HG02798 (cell line): Measurements from ENCODE around the gene AQP5.

Experiments
- ATAC-seq: cut with Tn5 transposase; IDR thresholded peaks from one replicate; pipeline ENCODE4 v1.9.1; 2021; ENCODE audit warnings: mild to moderate bottlenecking; ENCODE audit not compliant: unreplicated experiment, poor library complexity

Gene AQP5

GRCh38 chr12:49948866-49949845, 12.5 kb upstream of the AQP5 start:
- no peak for ATAC-seq

- ATAC-seq, result no peak
These were observed 11.8 kb upstream of the AQP5 start for GRCh38 chr12:49949866-49950265.

DNA sequence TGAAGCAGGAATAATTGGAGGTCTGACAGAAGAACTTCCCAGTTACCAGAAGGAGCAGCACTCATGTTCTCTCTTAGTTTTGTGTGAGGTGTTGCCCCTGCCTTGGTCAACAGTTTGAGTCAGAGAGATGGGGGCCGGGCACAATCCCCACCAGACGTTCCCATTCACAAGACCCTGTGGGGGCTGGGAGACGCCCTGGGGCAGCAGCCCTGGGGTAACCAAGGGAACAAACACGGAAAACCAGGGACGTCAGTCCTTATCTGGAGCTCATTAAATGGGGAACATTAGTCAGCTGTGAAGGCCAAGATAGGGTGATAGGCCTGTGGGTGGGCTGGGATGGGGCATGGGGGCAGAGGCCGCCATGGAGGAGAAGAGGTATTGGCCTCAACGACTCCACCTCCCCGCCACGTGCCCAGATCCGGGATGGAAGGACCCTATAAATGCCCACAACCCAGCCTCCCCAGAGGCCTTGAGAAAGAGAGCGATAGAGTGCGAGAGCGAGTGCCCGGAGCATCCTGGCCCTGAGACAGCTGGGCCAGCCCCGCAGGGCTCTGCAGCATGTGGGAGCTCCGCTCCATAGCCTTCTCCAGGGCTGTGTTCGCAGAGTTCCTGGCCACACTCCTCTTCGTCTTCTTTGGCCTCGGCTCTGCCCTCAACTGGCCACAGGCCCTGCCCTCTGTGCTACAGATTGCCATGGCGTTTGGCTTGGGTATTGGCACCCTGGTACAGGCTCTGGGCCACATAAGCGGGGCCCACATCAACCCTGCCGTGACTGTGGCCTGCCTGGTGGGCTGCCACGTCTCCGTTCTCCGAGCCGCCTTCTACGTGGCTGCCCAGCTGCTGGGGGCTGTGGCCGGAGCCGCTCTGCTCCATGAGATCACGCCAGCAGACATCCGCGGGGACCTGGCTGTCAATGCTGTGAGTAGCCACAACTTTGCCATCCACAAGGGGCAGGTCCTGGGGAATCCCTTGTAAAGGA, 11.1 kb upstream of the AQP5 start, which contains the start of gene AQP2:
AQP2 (plus strand) TSS at position 465 of the 979 bp plus-strand sequence; CDS start at position 559, 94 bp downstream.
- ATAC-seq, result no peak

- no peak for ATAC-seq
These were observed 10.0 kb upstream of the AQP5 start for GRCh38 chr12:49951411-49952240.

GRCh38 chr12:49952391-49953055, 9.1 kb upstream of the AQP5 start:
- ATAC-seq, result no peak

GRCh38 chr12:49953151-49953550, 8.5 kb upstream of the AQP5 start:
- no peak for ATAC-seq

DNA sequence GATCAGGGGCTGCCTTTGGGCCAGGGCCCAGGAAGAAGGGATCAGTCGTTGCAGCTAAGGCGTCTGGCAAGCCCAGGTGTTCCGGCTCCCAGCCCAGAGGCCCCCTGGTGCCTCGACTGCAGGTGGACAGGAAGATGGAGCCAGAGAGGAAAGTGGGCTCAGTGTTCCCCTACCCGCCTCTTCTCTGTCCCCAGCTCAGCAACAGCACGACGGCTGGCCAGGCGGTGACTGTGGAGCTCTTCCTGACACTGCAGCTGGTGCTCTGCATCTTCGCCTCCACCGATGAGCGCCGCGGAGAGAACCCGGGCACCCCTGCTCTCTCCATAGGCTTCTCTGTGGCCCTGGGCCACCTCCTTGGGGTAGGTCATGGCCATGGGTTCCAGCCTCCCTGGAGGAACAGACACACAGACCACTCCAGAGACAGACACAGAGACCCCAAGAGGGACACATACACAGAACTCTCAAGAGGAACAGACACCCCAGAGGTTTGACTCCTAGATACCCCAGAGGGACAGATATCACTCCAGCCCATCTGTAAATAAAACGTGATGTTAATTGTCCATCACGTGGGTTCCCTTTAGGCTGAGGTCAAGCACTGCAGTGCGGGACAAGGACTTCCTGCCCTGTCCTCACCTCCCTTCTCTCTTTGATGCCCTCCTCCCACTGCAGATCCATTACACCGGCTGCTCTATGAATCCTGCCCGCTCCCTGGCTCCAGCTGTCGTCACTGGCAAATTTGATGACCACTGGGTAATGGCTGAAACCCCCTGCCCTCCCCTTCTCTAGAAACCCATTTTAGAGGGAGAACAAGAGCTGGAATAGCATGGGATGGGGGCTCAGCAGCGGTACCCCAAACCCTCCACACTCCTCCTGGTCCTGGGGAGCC, 7.5 kb upstream of the AQP5 start:
- no peak for ATAC-seq

GRCh38 chr12:49954863-49955830, 6.5 kb upstream of the AQP5 start:
- no peak for ATAC-seq

DNA sequence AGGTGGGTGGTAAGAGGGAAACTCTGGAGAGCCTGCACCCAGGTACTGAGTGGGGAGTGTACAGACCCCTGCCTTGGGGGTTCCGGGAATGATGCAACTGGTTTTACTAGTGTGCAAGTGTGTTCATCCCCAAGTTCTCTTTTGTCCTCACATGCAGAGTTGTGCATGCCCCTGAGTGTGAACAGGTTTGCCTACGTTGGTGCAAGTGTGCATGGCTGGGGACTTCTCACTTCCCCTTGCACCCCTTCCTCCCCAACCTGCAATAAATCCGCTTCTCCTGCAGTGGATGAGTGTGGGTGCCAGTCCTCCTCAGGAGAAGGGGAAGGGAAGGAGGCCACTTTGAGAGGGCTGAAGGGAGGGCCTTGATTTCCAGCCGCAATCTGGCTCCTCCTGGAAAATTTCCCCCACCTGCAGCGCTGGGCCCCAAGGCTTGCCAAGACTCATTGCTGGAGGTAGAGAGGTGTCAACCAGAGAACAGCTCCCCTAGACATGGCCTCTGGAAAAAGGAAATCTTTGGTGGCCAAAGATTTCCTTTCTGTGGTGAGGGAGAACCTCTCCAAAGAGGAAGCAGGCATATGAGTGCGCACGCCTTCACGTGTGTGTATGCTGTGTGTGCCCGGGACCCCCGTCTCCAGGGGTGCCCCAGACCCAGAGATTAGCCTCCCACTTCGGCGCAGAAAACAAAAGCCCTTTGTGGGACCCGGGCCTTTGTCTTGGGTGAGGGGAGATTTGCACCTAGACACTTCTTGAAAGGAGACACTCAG, 5.6 kb upstream of the AQP5 start:
- ATAC-seq, result no peak

DNA sequence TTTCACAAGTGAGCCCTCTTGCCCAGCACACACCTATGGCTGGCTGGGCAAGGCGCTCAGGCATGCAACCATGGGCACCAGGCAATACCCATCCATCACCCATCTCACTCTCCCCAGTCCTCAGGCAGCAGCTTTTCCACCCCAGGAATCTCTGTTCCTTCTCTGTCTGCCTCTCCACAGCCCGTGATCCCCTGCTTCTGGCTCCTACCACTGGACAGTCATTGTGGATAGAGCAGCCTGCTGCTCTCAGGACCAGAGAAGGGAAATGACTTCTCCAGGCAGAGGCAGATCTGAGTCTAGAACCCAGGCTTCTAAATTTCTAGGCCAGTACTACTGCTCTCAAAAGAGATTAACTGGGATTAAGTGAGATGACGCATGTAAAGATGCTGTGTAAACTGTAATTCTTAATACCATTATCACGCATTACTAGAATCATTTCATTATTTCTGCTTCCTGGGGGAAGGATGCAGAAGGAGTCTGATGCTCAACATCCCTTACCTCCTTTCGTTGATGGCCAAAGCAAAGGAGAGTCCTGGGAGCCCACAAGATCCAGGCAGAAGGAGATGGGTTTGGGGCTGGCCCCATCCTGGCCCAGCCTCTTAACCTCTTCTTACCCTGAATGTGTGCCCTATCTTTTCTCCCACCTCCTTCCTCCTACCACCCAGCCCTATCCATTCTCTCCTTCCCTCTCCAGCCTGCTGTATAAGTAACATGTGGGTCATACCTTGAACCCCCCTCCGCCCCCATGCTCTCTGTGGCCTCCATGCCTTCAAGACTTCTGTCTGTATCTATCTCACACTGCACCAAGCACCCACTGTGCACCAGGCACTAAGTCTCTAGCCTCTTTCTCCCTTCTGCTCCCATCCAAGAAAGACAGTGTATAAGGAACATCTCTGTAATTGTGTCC, 4.8 kb upstream of the AQP5 start:
- ATAC-seq, result no peak

DNA sequence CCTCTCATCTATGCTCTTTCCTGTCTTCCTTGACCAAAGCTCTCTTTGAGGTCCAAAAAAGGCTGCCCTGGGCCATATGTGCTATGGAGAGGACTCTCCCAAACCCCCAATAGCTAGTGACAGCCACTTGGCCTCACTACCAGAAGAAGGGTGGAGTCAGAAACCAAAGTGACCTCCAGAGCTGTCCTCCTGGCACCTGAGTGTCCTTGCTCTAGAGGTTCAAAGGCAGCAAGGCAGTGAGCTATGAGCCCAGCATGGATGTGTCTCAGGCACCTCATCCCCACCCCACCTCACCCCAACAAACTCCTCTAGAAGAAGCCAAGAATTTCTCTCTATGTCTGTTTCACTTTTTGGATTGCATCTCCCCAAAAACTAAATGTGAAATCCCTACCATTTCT, 4.1 kb upstream of the AQP5 start:
- no peak for ATAC-seq

GRCh38 chr12:49959685-49960473, 1.8 kb upstream of the AQP5 start:
- ATAC-seq, result no peak

- ATAC-seq, result no peak
These were observed 1.1 kb upstream of the AQP5 start for GRCh38 chr12:49960474-49961110.

- no peak for ATAC-seq
These were observed 507 bp downstream of the AQP5 start for GRCh38 chr12:49961993-49962764.
